Right lobe of liver (tissue), 4 donors: ENCODE data around the gene ADAMTS2.

Source experiments
- POLR2A ChIP-seq: fragments of 450-650 bp; IDR thresholded peaks from one replicate; pipeline ENCODE4 v1.6.1; 2017; ENCODE audit warnings: antibody characterized with exemption, mild to moderate bottlenecking
- TF ChIP-seq, protein P1 (sequence below), 4 donors: fragments of 200-600 bp in 3 of 4; fragments of 450-650 bp in 1 of 4; IDR thresholded peaks; one replicate each; pipeline versions ENCODE4 v1.5.1 to v1.8.0; 2016 to 2022; ENCODE audit warnings: antibody characterized with exemption in 4 of 4, mild to moderate bottlenecking in 2 of 4
- donor health status: DM: no; HTN: no; CAD: no.
- donor health status: DM: no; HTN: no; CAD: no.
- donor health status: DM: no; HTN: yes; CAD: no.

DNA sequence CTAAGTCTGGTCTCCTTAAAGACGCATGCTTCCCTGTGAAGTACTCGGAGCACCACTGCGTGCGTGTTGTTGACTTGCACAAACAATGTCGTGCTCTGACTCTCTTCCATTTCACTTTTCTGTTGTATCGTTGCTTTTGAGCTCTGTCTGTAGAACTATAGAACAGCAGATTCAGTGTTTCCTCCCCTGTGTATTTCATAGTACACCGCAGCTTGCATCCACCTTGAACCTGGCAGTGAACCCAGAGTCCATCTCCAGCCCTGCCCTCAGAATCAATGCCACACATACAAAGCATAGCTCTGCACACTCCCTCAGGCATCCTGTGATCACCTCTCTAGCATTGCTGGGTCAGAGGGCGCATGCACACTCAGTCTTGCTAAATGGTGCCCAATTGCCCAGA, 37.2 kb upstream of the ADAMTS2 start:
- TF ChIP-seq, protein P1, sequence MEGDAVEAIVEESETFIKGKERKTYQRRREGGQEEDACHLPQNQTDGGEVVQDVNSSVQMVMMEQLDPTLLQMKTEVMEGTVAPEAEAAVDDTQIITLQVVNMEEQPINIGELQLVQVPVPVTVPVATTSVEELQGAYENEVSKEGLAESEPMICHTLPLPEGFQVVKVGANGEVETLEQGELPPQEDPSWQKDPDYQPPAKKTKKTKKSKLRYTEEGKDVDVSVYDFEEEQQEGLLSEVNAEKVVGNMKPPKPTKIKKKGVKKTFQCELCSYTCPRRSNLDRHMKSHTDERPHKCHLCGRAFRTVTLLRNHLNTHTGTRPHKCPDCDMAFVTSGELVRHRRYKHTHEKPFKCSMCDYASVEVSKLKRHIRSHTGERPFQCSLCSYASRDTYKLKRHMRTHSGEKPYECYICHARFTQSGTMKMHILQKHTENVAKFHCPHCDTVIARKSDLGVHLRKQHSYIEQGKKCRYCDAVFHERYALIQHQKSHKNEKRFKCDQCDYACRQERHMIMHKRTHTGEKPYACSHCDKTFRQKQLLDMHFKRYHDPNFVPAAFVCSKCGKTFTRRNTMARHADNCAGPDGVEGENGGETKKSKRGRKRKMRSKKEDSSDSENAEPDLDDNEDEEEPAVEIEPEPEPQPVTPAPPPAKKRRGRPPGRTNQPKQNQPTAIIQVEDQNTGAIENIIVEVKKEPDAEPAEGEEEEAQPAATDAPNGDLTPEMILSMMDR (IDR thresholded peaks at IDR 0.05) = no peak
- no peak for TF ChIP-seq POLR2A
